Hematopoietic multipotent progenitor cell treated with erythropoietin and hydrocortisone succinate and interleukin-3 and kit ligand, for 17 days (in vitro differentiated cells): ENCODE measurements around the gene FIGLA.
"Not testable (repeated sequence)": the region's sequence is repeated elsewhere in the genome, so short reads cannot be mapped to it uniquely, and the experiment has no call there.

Source experiments
- DNase-seq: peaks from one replicate; pipeline ENCODE4 v3.0.0-alpha.2; 2015; ENCODE audit warnings: low spot score

FIGLA gene

GRCh38 chr2:70808983-70809958 is 18.8 kb upstream of the FIGLA start:
- DNase-seq: no peak

- no peak for DNase-seq
These were observed 17.3 kb upstream of the FIGLA start for GRCh38 chr2:70807828-70808118.

GRCh38 chr2:70807102-70807827 is 16.8 kb upstream of the FIGLA start:
- DNase-seq: no peak

GRCh38 chr2:70806620-70807019 is 16.2 kb upstream of the FIGLA start:
- DNase-seq: no peak

GRCh38 chr2:70806013-70806412 is 15.6 kb upstream of the FIGLA start:
- DNase-seq: no peak

GRCh38 chr2:70801607-70802263 is 11.3 kb upstream of the FIGLA start:
- no peak for DNase-seq

- no peak for DNase-seq
These were observed 9.3 kb upstream of the FIGLA start for GRCh38 chr2:70799706-70800105.

GRCh38 chr2:70797996-70798395 is 7.6 kb upstream of the FIGLA start:
- not testable (repeated sequence) for DNase-seq

GRCh38 chr2:70797506-70797905 is 7.1 kb upstream of the FIGLA start:
- DNase-seq: no peak

- no peak for DNase-seq
These were observed 5.8 kb upstream of the FIGLA start for GRCh38 chr2:70796262-70796661.

- no peak for DNase-seq
These were observed 4.9 kb upstream of the FIGLA start for GRCh38 chr2:70795164-70795995.

GRCh38 chr2:70793450-70793849 is 3.0 kb upstream of the FIGLA start:
- no peak for DNase-seq

GRCh38 chr2:70789304-70790135 is 923 bp downstream of the FIGLA start:
- DNase-seq: no peak

- peak; percentile 60 for DNase-seq
These were observed 5.1 kb downstream of the FIGLA start for GRCh38 chr2:70785137-70785911.

- DNase-seq: no peak
These were observed 6.1 kb downstream of the FIGLA start for GRCh38 chr2:70784320-70784719.

GRCh38 chr2:70779911-70780545 is 10.4 kb downstream of the FIGLA start:
- no peak for DNase-seq

GRCh38 chr2:70779491-70779890 is 11.0 kb downstream of the FIGLA start:
- no peak for DNase-seq

- no peak for DNase-seq
These were observed 11.8 kb downstream of the FIGLA start for GRCh38 chr2:70778676-70779075.

- DNase-seq: no peak
These were observed 13.0 kb downstream of the FIGLA start for GRCh38 chr2:70777450-70777849.

GRCh38 chr2:70776266-70776665 is 14.2 kb downstream of the FIGLA start:
- DNase-seq: no peak
